GM13976 (cell line): ENCODE results near the gene KRT86.
A peak's percentile ranks its signal among the peaks of the same experiment; 100 is the strongest.
"Not testable (repeated sequence)": the region's sequence is repeated elsewhere in the genome, so short reads cannot be mapped to it uniquely, and the experiment has no call there.

Experiments used
- DNase-seq: peaks from one replicate; pipeline ENCODE4 v3.0.0; 2012; ENCODE audit warnings: low spot score
- in situ Hi-C: fragments of 300-500 bp; cut with MboI; formaldehyde crosslinking; loops from one replicate; pipeline ENCODE4 v1.12.0; 2022; ENCODE audit warnings: low sequenced_read_pairs, mixed read lengths, inconsistent platforms; ENCODE audit not compliant: unreplicated experiment
- TF ChIP-seq, protein P1 (sequence below): IDR thresholded peaks from 2 replicates; pipeline ENCODE4 v1.5.1; 2012; ENCODE audit warnings: borderline replicate concordance, mild to moderate bottlenecking; ENCODE audit not compliant: insufficient read depth; ENCODE audit errors: extremely low read depth, missing control alignments, control extremely low read depth

The KRT86 gene

DNA sequence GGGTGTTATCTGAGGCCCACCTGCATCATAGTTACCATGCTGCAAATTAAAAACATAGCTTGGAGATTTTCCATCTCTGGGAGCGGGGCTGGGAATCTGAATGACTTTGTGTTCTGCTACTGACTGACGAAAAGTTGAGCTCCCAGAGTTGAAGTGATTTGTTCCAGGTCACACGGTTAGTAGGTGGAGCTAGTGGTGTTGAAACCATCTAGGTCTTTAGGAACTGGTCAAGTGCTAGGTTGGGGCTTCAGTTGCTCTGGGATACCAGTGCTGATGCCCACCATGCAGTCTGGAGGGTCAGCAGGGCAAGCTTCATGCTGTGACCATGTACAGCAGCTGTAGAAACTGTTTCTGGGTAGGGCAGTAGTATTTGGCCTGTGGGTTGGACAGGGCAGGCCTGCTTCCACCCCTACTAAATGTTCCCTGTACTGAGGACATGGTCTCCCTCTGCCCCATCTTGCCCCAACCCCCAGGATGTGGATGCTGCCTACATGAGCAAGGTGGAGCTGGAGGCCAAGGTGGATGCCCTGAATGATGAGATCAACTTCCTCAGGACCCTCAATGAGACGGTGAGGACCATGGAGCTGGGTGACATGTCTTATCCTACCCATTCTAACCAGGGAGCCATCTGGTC is 36.1 kb upstream of the KRT86 start:
- DNase-seq: no peak
- in situ Hi-C loops: no loop called here
- TF ChIP-seq, protein P1, sequence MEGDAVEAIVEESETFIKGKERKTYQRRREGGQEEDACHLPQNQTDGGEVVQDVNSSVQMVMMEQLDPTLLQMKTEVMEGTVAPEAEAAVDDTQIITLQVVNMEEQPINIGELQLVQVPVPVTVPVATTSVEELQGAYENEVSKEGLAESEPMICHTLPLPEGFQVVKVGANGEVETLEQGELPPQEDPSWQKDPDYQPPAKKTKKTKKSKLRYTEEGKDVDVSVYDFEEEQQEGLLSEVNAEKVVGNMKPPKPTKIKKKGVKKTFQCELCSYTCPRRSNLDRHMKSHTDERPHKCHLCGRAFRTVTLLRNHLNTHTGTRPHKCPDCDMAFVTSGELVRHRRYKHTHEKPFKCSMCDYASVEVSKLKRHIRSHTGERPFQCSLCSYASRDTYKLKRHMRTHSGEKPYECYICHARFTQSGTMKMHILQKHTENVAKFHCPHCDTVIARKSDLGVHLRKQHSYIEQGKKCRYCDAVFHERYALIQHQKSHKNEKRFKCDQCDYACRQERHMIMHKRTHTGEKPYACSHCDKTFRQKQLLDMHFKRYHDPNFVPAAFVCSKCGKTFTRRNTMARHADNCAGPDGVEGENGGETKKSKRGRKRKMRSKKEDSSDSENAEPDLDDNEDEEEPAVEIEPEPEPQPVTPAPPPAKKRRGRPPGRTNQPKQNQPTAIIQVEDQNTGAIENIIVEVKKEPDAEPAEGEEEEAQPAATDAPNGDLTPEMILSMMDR: no peak

DNA sequence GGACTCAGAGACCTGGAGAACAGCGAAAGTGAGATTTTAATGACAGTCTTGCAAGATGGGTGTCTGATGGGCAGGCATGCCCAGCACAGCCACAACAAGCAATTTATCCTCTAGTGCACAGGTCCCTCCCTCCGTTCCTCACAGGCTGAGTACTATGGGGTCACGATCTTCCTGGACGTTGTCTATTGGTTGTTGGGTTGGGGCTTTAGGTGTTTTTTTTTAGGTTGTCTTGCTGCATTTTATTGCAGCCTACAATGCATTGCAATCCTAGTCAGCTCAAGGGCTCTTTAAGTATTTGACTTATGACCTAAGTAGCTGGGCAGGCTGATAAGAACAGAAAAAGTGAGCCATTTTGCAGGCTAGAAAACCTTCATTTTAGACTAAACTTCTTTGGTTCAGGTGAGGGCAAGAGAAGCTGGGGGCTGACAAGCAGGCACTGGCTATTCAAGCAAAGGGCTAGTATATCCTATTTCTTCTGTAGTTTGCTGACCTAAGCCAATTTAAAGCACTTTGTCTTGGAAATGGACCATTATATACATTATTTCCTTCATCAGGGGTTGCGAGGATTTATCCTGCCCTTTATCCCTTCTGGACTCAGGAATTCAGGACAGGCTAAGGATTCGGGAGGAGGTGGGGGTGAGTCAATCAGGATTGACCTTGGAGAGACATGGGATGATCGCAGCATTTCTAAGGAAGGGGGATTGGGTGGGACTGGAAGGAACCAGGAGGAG is 35.4 kb upstream of the KRT86 start:
- in situ Hi-C loops: no loop called here
- TF ChIP-seq, protein P1: no peak
- no peak for DNase-seq

DNA sequence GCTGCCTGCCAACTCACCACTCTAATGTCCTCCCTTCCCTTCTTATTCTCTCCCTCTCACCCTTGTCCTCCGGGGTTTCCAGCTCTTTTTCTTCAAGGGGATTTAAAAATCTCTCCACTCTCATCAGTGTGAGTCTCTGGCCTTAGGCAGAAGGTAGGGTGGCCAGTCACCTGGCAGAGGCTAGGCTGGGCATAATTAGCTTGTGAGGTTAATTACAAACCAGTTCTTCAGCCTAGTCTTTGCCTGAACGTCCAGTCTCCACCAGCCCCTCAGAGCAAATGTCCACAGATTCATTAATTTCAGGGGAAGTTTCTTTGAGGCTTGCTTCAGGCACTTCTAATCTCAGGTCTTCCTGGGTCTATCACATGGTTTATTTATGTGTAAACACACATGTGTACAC is 34.7 kb upstream of the KRT86 start:
- in situ Hi-C loops: no loop called here
- TF ChIP-seq, protein P1: no peak
- no peak for DNase-seq

DNA sequence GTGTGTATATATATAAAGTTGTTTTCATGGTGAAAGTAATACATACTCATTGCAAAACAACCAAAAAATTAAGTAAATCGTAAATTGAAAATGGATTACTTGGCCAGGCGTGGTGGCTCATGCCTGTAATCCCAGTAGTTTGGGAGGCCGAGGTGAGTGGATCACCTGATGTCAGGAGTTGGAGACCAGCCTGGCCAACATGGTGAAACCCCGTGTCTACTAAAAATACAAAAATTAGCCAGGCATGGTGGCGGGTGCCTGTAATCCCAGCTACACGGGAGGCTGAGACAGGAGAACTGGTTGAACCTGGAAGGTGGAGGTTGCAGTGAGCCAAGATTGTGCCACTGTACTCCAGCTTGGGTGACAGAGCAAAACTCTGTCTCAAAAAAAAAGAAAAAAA is 34.2 kb upstream of the KRT86 start:
- in situ Hi-C loops: not testable (repeated sequence)

DNA sequence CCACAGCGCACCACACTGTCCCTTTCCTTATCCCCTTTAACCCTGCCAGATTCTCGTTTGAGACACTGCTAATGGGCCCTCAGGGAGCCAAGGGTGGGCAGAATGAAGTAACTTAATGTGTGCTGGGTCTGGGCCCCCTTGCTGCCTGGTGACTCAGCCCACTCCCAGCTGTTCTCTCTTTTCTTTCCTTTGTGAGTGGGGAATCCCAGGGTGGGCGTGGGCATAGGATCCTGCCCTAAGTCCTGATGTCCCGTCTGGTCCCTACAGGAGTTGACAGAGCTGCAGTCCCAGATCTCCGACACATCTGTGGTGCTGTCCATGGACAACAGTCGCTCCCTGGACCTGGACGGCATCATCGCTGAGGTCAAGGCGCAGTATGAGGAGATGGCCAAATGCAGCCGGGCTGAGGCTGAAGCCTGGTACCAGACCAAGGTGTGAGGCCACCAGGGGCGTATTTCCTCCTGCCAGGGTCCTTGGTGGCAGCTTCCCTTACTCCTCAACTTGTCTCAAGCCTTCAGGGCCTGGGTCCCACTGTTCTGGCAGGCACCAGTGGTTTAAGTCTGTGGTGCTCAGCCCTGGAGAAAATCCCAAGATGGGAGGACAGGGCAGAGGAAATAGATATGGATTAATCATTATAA is 33.1 kb upstream of the KRT86 start:
- in situ Hi-C loops: no loop called here
- TF ChIP-seq, protein P1: no peak
- no peak for DNase-seq

More for the DNA sequence above, 34.2 kb upstream of the KRT86 start:
- not testable (repeated sequence) for DNase-seq

DNA sequence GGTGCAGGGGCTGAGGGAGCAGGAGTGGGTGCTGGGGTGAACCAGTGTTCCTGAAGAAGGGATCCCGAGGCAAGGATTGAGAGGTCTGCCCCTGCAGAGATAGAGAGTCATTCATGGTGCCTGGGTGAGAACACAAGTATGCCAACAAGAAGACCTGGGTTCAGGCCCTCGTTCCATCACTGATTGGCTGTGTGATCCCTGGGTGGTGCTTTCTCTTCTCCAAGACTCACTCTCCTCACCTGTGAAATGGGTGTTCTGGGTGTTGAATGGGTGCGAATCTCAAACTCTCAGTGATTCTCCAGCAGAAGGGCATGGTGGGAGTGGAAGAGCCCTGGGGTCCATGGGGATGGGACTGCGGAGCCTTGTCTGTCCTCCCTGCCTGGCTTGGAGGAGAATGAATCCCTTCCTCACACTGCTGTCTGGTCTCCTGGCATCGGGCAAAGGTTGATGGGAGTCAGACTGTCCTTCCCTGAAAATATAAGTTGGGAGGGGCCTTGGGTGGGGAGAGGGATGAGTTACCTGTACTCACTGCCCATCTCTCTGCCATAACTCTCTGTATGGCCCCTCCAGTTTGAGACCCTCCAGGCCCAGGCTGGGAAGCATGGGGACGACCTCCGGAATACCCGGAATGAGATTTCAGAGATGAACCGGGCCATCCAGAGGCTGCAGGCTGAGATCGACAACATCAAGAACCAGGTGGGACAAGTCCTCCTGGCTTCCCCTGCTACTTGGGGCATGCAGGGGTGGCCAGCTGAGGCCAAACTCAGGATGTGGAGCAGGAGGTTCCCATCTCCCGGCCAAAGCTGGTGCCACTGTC is 31.8 kb upstream of the KRT86 start:
- DNase-seq: peak; percentile 14
- in situ Hi-C loops: no loop called here
- TF ChIP-seq, protein P1: no peak

DNA sequence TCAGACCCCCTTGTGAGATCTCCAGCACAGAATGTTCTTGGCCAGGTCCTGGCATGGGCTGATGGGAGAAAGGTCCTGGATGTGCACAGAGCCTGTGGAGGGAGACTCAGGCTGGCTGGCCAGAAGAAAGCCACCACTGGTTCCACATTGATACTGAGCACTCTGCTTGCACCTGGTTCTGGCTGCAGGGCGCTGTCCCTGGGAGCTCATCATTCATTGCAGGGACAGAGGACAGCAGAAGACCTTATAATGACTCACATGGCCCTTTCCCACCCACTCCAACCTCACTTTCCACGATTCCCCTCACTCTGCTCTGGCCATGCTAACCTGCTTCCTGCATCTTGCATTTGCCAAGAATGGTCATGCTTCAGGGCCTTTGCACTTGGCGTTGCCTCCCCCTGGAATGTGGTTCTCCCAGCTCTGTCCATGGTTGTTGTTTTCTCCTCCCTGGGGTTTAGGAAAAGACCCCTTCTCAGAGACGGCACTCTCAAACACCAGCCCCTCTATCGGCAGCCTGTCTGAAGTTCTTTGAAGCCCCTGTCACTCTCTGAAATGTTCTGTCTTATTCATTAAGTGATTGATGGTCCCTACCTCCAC is 31.1 kb upstream of the KRT86 start:
- DNase-seq: peak; percentile 40
- TF ChIP-seq, protein P1: no peak
- in situ Hi-C loops: no loop called here
